ENCODE results near the gene STRADA. TPM values are rescaled to one million over a fixed set of nuclear protein-coding genes. Genes with fewer than 3 reads are reported as not detected.
"Not testable (repeated sequence)": the region's sequence is repeated elsewhere in the genome, so short reads cannot be mapped to it uniquely, and the experiment has no call there.

The STRADA gene
- total RNA-seq, 1 experiment from 2014 or later = 26.8 TPM

DNA sequence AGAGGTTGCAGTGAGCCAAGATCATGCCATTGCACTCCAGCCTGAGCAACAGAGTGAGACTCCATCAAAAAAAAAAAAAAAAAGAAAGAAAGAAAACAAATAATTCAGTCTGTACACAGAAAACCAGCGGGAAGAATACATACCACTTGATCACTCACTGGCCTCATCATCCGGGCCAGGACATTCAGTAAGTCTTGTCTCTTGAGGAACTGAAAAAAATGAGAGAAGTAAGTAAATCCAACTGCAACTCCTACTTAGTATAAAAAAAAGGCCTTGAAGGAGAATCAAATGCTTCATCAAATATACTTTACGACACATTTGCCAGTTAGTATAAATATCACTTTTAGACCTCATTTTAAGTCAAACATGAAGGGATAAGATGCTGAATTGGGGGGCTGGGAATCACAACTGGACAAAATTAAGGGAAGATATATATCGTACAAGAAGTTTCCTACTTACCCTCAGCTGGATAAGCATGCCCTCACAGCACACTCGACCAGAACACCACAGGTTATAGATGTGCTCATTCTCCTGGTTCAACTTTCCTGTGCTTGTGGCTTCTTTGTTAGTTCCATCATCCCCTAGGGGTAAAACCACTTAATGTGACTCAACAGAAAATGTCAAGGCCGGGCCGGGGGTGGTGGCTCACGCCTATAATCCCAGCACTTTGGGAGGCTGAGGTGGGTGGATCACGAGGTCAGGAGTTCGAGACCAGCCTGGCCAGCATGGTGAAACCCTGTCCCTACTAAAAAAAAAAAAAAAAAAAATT, 19.4 kb upstream of the STRADA start:
- in situ Hi-C loops (cut with HindIII; ENCODE audit: low sequenced_read_pairs) = no loop called here

DNA sequence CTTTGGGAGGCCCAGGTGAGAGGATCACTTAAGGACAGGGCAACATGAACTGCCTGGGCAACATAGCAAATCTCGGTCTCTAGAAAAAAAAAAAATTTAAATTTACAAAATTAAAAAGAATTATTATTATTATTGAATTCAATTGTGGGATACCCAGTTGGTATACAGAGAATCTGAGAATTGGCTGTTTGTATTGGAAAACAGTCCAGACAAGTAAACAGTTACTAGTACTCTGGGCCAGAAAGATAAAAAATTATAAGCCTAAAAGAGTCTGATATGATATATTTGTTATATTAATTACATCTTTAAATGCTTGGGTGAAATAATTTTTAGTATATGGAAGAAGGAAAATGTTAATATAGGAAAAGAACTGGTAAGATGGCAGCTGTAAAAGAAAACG, 16.8 kb upstream of the STRADA start:
- no peak for DNase-seq (ENCODE audit: low spot score)
- in situ Hi-C loops (cut with HindIII; ENCODE audit: low sequenced_read_pairs) = no loop called here

More for the DNA sequence above, 19.4 kb upstream of the STRADA start:
- DNase-seq (ENCODE audit: low spot score) = no peak

DNA sequence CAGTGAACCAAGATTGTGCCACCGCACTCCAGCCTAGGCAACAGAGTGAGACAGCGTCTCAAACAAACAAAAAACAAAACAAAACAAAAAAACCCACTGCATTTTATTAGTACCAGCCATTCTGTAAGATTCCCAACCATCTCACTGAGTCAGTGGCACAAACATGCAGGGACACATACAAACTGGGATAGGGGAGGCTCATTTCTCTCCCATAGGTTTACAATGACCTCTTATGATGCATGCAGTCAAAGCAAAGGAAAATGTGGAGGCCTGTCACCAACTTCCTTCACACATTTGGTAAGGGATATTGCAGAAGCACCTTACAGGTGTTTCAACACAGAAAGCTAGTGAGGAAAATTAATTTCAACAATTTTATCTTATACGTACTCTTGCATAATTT, 12.4 kb upstream of the STRADA start:
- DNase-seq (ENCODE audit: low spot score) = no peak
- in situ Hi-C loops (cut with HindIII; ENCODE audit: low sequenced_read_pairs) = no loop called here

DNA sequence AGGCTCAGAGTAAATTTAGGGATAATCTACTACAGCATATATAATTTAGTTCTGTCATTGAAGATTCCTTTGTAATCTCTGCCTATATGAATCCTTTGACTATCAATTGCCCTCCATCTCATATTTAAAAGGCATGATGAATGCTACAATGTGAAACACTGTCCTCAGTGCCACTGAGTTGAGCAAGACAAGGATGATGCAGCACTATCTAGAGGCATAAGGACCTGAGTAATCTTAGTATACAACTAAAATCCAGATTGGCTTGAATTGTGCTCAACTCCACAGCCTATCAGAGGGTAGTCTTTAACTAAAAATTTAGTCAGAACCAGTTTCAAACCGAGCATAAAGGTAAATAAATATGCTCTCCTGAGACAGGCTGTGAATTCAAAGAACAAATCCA, 11.6 kb upstream of the STRADA start:
- no peak for DNase-seq (ENCODE audit: low spot score)
- in situ Hi-C loops (cut with HindIII; ENCODE audit: low sequenced_read_pairs) = no loop called here

DNA sequence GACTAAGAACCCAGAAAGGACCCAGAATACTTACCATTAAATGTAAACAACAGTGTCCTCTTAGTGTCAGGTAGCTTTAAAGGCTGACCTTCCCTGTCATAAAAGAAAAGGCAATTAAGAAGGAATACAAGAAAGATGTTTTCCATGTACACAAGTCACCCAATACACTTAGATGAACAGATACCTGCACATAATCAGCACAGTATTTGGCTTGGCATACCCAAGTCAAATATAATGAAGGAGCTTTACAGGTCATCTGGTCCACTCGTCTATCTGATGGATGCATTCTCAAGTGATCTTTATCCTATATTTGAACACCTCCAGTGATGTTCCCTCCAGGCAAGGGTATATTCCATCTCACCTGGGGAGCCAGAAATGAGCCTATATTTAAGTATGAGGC, 11.1 kb upstream of the STRADA start:
- in situ Hi-C loops (cut with HindIII; ENCODE audit: low sequenced_read_pairs) = no loop called here
- DNase-seq (ENCODE audit: low spot score) = no peak

DNA sequence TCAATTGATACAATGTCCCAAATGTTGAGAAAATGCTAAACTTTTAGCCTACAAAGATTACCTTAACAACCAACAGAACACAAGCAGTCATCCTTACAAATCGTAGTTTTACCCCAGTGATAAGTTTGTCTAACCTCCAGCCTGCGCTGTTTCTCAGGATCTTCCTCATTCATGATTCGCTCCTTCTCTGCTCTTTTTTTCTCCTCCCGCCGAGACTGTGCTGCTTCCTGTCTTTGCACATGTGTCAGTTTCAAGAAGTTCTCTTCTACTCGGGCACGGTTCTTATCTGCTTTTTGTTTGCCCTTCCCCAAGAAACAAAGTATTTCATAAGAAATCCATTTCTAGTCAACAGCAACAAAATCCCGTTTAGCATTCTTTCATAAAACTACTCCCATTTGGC, 10.2 kb upstream of the STRADA start:
- no peak for DNase-seq (ENCODE audit: low spot score)
- in situ Hi-C loops (cut with HindIII; ENCODE audit: low sequenced_read_pairs) = no loop called here

DNA sequence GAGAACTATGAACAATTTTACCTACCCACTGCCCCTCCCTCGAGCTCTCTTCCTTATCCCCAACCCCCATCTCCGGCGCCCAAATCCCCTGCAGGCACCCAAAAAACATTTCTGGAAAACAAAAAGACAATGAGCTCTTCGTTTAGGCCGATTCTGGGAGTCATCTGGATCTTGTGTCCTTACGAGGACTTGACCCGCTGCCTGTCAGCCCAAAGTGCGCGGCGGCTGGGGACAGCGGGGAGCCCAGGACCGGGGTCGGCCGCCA, 524 bp downstream of the STRADA start:
- DNase-seq (ENCODE audit: low spot score) = no peak
- in situ Hi-C loops (cut with HindIII; ENCODE audit: low sequenced_read_pairs) = no loop called here

DNA sequence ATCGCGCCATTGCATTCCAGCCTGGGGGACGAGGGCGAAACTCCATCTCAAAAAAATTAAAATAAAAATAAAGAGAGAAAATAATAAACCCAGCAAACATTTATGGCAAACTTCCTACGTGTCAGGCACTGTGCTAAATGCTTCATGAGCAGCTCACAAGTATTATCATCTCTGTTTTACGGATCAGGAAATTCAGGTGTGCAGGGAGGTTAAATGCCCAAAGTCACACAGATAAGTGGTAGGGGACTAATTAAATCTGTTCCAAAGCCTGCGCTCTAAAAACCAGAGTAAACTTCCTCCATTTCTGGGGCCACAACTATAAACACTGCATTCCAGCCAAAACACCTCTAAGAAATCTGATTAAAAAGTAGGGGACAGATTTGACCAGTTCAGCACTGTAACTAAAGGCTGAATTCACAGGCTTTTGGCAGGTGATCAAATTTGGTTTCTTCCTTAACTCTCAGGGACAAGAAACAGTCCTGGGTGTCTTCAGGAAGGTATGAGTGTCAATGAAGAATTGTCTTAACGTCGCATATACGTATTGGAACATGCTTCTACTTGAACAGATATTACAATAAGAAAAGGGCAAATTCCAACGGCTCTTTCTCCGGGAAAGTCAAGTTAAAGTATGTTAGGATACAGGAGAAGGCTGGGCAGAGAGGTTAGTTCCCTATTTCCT, 996 bp downstream of the STRADA start:
- peak; percentile 34 for DNase-seq (ENCODE audit: low spot score)
- in situ Hi-C loops (cut with HindIII; ENCODE audit: low sequenced_read_pairs) = no loop called here

DNA sequence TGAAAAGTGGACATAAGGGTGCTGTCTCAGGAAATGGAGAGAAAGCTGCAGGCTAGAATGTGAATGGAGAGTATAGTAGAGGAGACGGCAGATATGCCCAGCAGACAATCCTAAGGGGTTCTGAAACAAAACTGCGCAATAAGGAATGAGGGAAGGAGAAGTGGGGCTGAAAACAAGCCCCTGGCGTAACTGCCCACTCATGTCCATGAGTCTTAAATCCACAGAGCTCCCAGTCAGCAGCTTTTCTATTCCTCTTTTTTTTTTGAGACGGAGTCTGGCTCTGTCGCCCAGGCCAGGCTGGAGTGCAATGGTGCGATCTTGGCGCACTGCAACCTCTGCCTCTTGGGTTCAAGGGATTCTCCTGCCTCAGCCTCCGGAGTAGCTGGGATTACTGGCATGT, 5.9 kb downstream of the STRADA start:
- in situ Hi-C loops (cut with HindIII; ENCODE audit: low sequenced_read_pairs) = no loop called here
- no peak for DNase-seq (ENCODE audit: low spot score)

DNA sequence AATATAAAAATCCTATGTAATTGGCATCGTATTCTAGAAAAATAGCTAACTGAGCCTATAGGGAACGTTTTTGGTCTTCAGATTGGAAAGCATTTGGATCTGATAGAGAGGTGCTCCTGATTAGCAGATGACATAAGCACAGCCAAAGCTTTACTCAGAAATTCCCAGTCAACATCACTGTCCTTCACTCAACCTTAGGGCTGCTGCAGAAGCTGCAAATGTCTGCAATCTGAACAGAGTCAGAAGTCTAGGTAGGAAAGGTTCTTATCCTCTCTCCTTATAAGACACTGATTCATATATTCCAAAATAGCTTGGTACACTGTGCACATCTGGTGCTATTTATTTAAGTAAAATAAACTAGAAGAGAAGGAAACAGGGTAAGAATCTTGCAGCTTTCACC, 19.2 kb downstream of the STRADA start:
- no peak for DNase-seq (ENCODE audit: low spot score)
- in situ Hi-C loops (cut with HindIII; ENCODE audit: low sequenced_read_pairs) = no loop called here

DNA sequence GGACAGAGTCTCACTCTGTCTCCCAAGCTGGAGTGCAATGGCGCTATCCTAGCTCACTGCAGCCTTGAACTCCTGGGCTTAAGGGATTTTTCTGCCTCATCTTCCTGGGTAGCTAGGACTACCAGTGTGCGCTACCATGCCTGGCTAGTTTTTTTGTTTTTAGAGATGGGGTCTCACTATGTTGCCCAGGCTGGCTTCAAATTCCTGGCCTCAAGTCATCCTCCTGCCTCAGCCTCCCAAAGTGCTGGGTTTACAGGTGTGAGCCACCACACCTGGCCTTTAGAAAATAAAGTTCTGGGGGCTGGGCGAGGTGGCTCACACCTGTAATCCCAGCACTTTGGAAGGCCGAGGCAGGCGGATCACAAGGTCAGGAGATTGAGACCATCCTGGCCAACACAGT, 21.4 kb downstream of the STRADA start:
- DNase-seq (ENCODE audit: low spot score); in situ Hi-C loops (cut with HindIII; ENCODE audit: low sequenced_read_pairs): not testable (repeated sequence)

DNA sequence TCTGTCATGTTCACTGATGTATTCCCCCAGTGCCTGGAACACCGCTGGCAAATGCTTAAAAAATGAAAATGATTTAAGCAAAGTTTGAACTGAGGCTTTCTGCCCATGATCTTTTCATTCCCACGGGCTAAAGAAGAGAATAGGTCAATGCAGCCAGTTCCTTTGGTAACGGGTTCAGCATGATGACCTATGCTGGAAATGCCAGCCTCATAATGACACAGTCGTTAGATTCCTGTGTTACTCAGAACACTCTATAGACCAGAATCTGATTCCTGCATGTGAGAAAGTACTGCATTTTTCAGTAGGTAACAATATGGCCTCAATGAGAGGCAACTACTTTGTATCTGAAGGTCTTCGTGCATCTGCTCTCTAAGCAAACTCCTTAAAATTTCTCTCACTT, 22.6 kb downstream of the STRADA start:
- no peak for DNase-seq (ENCODE audit: low spot score)
- in situ Hi-C loops (cut with HindIII; ENCODE audit: low sequenced_read_pairs) = no loop called here

DNA sequence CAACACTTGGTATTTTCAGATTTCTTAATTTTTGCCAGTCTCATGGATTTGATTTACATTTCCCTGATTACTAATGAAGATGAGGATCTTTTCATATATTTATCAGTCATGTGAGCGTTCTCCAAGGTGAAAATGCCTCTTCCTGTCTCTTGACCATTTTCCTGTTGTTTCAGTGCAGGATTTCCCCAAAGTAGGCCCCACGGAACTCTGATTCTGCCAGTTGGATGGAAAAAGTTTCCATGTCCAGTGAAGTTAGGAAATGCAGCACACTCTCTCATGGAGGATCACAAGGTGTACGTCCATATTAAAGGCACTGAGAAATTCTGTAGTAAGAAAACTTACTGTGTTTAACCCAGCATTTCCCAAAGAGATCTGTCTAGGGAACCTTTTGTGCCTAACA, 25.2 kb downstream of the STRADA start:
- DNase-seq (ENCODE audit: low spot score) = no peak
- in situ Hi-C loops (cut with HindIII; ENCODE audit: low sequenced_read_pairs) = no loop called here

DNA sequence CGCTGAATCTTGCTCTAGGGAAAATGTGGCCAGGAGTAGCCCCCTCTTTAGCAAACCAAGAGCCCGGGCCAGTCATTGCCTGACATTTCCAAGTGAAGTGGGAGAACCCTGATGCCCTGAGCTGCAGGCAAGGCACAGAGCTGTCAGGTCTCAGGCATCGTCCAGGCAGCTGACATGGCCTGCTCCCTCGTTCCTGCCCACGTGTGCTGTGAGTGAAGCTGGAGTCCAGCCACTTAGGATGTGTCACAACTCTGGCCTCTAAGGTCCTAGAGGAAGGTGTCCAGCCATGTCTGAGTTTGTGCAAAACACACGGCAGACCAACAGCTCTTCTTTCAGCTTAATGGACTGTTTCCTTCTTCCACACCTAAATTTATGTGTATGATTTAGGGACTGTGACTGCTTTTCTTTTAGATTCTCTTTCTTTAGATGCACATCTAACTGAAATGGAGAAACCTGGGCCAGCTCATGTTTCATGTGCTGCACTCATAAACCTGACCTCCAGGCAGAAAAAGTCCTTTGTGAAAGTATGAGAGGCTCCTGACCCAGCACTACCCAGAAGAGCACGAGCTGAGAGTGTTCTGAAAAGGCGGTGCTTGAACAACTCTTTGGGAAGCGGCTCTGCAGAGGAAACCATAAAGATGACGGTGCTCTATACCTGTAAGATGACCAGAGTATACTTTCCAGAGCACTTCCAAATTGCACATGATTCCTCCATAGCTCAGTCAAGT, 26.9 kb downstream of the STRADA start:
- DNase-seq (ENCODE audit: low spot score) = no peak
- in situ Hi-C loops (cut with HindIII; ENCODE audit: low sequenced_read_pairs) = no loop called here

DNA sequence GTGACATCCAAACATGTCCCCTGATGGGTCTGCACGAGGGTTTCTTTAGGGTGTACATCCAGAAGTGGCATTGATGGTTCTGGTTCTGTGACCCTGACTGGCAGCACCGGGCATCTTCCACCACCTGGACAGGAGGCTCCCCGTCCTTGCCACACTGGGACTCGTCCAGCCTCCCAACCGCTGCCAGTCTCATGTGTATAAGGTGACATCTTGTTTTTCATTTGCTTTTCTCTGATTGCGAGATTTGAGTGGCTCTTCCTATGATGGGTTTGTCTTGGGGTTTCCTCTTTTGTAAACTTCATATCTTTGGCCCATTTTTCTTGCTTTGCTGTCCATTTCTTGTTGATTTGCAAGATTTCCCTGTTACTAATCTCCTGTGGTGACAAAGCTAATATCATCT, 32.5 kb downstream of the STRADA start:
- DNase-seq (ENCODE audit: low spot score) = no peak
- in situ Hi-C loops (cut with HindIII; ENCODE audit: low sequenced_read_pairs) = no loop called here

DNA sequence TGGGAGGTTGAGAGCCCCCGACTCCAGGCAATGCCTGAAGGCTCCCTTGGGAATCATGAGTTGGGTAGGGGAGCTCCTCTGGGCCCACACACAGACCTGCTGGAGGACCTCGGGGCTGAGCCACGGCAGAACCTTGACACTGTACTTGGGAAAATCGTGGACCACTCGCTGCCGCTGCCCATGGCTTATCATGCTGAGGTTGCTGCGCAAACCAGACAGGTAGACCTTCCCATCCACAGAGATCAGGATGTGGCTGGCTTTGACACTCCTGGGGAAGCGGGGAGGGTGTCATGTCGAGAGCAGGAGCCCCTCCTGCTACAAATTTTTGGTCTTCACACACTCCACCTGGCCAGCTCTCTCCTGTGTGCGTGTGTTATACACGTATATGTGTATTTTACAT, 34.4 kb downstream of the STRADA start:
- DNase-seq (ENCODE audit: low spot score) = no peak
- in situ Hi-C loops (cut with HindIII; ENCODE audit: low sequenced_read_pairs) = no loop called here

DNA sequence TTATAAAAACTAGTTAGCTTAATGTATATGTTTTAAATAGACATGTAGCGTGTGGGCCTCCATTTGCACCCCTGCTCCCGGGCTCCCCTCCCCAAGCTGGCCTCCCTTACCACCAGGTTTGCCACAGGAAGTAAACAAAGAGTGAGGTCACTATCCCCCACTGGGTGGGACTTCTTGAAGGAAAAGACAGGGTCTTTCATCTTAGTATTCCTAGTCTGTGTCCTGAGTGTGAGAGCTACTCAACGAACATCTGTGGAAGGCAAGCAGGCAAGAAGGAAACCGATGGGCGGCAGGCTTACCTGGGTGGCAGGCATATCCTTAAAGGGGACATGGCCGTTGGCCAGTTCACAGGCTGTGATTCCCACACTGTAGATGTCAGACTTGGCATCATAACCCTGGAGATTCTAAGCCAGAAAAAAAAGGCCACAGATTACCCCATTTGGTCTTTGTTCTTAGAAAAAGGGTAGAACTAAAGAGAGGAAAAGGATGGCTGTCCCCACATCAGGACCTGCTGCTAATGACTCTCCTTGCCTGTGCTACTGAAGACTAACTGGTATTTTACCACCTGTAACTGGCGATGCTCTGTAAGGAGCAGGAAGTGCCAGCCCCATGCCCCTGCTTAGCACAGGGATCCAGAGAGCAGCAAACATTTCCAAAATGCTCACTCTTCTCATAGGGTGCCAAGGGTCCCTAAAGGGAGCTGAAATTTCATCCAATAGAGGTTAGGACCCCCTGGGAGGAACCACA, 35.1 kb downstream of the STRADA start:
- in situ Hi-C loops (cut with HindIII; ENCODE audit: low sequenced_read_pairs) = no loop called here

DNA sequence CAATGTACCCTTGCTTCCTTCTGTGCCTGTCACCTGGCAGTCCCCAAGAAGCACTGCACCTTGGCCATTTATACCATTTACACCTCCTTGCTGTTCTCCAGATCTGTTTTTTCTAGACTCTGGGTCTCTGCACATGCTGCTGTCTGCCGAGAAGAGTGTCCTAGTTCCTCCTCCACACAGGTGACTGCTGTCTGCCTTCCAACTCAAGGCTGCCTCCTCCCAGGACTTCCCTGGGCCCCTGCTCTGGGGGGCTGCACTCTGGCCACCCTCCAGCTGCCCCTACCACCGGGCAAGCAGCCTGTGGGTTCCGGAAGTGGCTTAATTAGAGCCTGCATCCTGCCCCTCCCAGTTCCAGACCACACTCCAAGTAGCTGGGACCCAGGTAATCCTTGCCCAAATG, 35.9 kb downstream of the STRADA start:
- in situ Hi-C loops (cut with HindIII; ENCODE audit: low sequenced_read_pairs) = no loop called here
- DNase-seq (ENCODE audit: low spot score) = no peak

More for the DNA sequence above, 35.1 kb downstream of the STRADA start:
- DNase-seq (ENCODE audit: low spot score) = no peak

DNA sequence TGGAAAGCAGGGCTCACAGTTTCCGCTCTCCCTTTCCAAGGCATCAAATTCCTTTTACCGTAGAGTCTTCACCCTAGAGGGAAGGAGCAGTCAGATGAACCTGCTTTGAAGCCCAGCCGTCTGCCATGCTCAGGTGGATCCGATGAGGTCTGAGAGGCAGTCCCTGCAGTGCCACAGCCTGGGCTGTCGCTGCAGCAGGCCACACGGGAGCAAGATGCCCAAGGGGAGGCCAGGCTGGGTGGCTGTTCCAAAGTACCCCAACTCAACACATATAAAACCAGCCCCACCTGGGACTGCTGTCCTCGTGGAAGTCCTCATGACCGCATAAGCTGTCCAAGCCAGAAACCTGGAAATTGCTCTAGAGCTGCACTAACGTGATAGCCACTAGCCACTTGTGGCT, 36.8 kb downstream of the STRADA start:
- DNase-seq (ENCODE audit: low spot score) = no peak
- in situ Hi-C loops (cut with HindIII; ENCODE audit: low sequenced_read_pairs) = no loop called here

DNA sequence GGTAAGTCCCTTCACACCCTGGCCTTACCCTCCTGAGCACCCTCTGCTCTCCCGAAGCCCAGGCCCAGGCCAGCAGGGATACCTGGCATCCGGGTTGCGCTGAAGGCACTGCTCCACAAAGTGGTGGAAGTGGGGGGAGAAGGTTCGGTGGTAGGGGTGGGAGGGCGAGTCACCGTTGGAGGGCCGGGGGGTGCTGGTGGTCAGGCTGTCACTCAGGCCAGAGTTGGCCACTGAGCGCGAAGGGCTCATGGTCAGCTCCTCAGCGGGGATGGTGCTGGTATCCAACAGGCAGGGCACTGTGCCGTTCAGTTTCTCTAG, 37.4 kb downstream of the STRADA start:
- no peak for DNase-seq (ENCODE audit: low spot score)
- in situ Hi-C loops (cut with HindIII; ENCODE audit: low sequenced_read_pairs) = no loop called here
